Activated CD4-positive, CD25-positive, alpha-beta regulatory T cell (primary cell): Measurements from ENCODE around the gene MYOG.

Experiments used
- DNase-seq, 4 experiments: peaks; one replicate each; lab custom pipeline; 2025; lab: John Stamatoyannopoulos, UW

MYOG gene

GRCh38 chr1:203117611-203118575, 32.1 kb upstream of the MYOG start:
- DNase-seq, result no peak

- DNase-seq, result no peak
Measured at GRCh38 chr1:203116091-203116820, 30.4 kb upstream of the MYOG start.

DNA sequence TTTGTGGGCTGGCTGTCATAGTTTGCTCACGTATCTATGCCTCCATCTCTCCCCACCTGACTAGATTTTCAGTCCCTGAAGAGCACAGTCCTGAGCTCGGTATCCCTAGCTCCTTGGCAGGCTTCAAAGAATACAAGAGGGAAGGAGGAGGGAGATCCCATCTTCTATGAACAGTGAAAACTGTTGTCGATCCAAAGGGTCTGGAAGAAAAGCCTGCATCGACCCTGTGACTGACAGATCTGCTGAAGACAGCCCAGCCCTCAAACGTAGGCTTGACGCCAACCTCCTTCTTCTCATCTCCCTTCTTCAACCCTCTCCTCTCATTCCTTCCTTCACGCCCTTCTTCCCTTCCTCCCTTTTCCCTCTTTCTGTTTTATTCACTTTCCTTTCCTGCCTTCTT, 28.4 kb upstream of the MYOG start:
- DNase-seq, result no peak

- no peak for DNase-seq
Measured at GRCh38 chr1:203113308-203113707, 27.5 kb upstream of the MYOG start.

GRCh38 chr1:203112475-203112874, 26.7 kb upstream of the MYOG start:
- DNase-seq, result no peak

- DNase-seq, result no peak
Measured at GRCh38 chr1:203104789-203105390, 19.1 kb upstream of the MYOG start.

DNA sequence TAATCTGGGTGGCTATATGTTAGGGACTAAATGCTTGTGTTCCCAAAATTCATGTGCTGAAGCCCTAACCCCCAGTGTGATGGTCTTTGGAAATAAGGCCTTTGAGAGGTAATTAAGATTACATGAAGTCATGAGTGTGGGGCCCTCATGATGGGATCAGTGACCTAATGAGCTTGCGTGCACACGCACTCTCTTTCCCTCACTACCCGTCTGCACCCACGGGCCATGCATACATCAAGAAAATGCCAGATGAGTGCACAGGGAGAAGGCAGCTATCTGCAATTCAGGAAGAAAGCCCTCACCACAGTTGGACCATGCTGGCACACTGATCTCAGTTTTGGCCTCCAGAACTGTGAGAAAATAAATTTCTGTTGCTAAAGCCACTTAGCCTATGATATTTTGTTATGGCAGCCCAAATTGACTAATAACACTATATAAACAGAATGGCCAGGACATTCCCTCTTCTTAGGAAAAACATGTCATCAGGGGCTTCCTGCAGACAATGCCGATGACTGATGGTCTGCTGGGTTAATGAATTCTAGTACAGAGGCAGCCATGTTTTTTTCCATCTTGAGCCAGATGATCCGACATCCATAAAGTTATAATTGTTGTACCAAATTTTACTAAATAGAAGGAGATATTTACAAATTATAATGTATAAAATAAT, 18.1 kb upstream of the MYOG start:
- no peak for DNase-seq

DNA sequence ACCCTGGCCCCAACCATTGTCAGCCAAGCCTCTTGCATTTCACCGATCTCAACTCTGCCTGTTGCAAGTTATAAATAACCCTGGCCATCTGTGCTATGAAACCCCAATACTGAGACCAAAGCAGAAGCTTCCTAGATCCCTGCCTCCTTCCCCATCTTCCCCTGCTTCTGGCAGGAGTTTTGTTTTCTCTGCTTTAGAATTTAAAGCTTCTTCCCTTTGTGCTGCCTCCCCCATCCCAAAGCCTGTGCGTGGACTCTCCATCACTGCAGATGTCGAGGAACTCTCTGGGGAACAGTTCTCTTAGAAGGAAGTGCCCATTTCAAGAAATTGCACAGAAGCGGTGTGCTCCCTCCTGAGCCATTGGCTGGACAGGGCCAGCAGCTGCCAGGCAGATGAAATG, 17.4 kb upstream of the MYOG start:
- no peak for DNase-seq

DNA sequence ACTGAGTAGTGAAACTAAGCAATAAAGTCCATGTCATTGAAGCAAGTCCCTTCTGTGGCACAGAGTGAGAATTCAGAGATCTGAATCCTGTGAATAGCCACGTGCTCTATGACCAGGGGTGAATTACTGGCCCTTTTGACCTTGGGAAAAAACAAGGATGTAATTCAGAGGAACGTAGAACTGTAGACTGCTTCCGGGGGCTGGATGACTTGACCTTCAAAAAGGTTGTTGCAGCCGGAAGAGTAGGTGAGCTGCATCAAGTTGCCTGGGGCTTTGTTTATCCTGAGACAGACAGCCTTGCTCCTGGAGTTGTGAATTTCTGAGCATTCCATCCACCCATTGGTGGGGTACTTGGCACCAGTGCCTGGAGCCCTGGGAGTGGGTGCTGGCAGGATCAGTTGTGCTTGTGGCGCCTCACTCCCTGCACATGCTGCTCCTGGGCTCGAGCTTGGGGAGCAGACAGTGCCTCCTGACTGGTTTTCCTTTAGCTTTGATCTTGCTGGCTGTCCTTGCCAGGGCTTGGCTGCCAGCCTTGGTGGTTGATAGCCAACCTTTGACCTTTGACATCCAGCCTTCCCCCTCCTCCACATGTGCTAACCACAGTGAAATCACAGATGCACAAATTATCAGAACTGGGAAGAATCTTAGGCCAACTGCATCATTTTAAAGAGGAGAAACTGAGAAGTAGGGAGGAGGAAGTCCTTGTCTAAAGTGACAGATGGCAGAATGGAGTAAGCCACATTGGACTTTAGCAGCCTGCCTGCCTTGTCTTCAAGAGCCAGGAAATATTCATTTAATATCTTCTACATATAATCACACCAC, 16.2 kb upstream of the MYOG start:
- DNase-seq, result no peak

DNA sequence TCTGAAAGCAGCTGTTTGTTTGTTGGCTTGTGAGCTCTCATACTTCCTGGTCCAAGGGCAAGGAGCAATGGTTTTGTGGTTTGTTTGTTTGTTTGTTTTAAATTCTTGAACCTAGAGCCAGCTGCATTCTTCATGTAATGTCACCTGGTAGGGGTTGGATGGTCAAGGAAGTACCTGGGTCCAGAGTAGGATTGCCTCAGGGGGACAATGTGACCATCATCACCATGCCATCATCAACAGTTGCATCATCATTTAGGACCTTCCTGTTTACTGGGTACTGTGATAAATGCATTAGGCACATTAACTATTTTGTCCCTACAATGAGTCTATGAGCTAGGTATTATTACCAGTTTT, 14.7 kb upstream of the MYOG start:
- DNase-seq, result no peak

DNA sequence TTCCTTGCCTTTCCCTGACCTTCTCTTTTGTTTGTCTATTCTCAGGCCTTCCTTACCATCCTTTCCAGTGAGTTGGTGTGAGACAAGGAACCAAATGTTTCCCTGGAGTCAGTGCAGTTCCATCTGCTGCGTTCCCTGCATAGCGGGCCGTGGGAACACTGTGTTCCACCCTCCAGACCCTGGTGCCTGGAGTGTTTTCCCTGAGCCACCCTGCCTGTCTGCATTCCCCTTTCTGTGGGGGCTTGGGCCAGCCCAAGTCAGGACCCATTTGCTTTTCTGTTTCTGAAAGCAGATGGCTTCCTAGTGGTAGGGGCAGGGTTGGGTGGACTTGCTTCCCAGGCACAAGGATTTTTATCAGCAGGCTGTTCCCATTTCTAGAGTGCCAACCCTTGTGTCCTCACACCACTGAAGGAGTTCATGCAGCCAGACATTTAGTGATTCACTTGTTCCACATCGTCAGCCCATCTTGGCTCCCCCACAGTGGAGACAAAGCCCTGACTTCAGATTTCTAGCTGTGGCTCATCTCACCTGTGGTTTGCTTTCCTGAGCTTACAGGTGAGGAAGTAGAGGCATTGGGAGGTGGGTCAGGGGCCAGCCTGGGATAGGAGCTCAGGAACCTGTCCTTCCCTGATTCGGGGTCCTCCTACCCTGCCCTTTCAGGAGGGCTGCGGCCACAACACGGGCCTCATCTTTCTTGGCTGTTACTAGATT, 14.1 kb upstream of the MYOG start:
- no peak for DNase-seq

DNA sequence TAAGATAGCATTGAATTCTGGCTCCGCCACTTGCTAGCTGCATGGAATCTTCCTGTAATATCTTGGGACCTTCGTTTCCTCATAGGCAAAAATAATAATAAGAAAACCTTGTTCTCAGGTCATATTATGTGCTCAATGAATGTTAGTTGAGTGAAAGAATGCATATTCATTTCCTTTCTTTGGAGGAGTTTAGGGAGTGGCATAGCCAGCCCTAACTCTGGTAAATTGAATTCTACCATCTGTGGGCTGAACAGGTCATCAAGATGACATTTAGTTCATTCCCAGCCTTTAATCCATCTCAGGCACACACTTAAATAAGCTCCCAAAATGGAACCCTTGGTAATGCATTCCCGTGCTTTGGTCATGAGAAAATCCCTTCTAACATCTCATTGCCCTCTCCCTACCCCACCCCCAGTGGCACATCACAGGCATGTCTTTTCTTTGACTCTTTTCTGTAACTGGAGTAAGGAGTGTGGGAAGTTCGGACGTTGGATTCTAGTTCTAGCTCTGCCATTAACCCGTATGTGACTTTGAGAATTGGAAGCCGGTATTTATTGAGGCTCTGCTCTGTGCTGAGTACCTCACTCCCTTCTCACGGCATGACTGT, 13.2 kb upstream of the MYOG start:
- DNase-seq, result no peak

DNA sequence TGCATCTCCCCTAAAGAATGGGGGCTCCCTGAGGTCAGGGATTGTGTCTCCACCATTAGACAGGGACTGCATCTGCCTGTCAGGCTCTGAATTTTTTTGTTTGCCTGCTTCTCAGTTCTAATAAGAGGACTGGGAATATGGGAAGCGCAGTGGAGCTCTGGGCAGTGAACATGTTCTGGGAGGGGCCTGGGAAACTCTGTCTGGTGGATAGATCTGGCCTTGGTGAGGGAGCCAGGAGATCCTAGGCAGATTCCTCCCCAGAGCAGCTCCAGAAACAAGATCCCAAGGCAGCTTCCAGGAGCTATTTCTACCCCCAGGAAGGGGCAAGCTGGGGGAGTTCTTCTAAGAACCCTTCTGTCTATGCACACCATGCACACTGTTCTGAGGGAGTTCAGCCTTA, 12.6 kb upstream of the MYOG start:
- DNase-seq, result no peak

DNA sequence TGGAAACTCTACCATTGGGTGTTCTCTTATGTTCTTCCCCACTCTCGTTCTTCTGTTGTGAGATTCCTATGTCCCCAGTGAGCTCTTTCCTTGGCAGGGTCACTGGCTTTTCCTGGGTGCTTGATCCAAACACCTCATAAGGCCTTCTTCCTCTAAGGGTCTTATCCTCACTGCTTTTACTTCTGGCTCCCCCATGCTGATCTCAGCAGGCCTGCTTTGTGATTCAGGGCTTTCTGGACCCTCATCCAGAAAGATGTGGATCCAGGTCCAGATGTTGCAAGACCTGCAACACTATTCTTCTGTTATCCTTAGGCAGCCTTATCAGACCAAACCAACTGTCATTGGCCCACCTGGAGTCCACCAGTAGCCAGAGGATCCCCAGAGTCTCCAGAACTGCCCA, 11.2 kb upstream of the MYOG start:
- DNase-seq, result no peak

DNA sequence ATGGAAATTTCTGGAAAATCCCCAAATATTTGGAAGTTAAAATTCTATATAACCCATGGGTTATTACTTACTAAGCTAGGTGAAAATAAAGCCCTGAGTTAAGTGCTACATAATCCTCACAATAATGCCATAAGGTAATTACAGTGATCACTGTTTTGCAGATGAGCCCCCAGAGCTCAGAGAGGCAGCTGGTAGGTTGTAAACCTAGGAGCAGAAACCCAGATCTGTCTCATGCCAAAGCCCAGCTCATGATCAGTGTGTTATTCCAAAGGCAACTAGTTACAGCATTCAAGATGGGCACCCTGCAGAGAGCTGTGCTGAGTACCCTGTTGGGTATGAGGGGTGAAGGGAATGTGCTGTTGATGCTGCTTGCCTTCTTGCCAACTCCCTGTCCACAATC, 10.8 kb upstream of the MYOG start:
- no peak for DNase-seq

- no peak for DNase-seq
Measured at GRCh38 chr1:203095061-203095690, 9.4 kb upstream of the MYOG start.

DNA sequence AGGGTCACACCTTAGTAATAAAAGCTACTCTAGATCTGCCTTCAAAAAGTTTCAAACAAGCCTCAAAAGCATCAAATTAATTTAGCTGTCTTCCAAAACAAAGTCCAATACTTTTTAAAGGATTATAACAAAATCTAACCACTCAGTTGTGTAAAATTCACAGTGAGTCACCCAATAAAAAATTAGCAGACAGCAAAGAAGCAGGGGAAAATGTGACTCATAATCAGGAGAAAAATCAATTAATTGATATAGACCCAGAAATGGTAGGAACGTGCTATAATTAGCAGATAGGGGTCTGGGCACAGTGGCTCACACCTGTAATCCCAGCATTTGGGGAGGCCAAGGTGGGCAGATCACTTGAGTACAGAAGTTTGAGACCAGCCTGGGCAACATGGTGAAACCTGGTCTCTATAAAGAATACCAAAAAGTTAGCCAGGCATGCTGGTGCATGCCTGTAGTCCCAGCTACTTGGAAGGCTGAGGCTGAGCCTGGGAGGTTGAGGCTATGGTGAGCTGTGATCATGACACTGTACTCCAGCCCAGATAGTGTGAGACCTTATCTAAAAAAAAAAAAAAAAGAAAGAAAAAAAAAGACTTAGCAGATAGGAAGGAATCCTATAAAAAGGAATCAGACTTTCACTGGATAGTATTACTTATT, 8.1 kb upstream of the MYOG start:
- DNase-seq, result no peak

DNA sequence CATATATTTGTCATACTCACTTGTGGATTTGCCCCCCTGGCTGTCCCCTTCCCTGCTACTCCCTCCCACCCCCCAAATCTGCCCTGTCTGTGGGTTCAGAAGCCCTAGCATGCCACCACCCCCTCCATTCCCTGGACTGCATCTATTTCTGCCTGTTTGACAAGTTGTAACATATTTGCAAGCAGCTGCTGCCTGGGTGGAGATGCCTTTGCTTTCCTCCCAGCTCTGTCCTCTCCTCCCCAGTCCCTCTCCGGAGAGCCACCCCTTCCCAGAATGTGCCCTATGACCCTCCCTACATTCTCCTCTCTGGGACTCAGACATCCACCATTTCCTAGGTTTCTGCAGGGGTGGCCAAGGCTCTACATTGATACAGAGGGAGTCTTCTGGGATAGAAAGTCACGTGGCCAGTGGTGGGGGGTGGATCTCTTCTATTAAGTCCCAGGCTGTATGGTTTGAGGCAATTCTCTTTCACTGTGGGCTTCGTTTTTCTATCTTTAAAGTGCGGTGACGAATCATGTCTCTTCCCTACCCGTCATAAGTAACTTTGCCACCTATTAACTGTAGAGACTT, 6.0 kb upstream of the MYOG start:
- DNase-seq, result no peak

- no peak for DNase-seq
Measured at GRCh38 chr1:203091199-203091477, 5.3 kb upstream of the MYOG start.
